ENCODE results near the gene MUC6. TPM values are rescaled to one million over a fixed set of nuclear protein-coding genes. Genes with fewer than 3 reads are reported as not detected.
A peak's percentile ranks its signal among the peaks of the same experiment; 100 is the strongest.

The MUC6 gene
- total and polyA plus RNA-seq, 2 of the 8 experiments (the other 6 are each of a cell fraction or from before 2014, with no cell fraction given) = not detected

DNA sequence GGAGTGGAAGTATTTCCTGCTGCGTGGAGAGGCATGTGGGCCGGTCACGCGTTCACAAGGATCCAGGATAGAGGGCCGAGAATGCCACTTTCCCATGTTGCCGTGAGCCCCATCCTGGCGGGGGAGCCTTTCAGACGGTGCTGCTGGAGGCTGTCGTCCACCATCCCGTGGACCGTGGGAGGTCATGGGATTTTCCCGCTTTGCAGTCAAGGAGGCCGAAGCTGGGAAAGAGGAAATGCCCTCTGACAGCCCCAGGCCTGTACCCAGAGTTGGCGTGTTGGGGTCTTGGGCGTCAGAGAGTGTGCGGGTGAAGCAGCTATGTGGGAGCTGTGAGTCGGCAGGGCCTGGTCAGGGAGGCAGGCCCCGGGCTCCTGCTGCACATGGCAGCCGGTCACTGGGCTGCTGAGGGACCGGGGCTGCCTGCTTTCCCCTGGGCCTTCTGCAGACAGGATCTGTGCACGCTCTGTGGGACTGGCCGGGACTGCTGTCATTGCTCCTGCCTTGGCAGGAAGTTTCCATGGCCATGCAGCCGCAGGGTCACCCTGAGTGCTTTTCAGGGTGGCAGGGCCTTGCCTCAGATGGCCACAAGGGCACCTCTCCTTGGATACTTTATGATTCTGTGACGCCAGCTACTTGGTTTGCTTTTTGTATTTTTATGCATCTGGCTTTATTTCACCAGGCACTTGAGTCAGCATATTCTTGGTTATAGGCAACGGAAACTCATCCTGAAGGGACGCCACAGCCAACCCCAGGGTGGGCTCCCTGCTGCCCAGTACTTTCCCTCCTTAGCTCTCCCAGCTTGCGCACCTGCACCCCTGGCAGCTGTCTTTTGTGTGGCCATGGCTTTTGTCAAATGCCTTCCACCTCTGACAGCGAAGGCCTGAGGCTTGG is 58.4 kb downstream of the MUC6 start:
- H4K5ac ChIP-seq (ENCODE audit: insufficient read length, low read depth, low read length) = no peak overlapping the region
- no peak for TF ChIP-seq CTBP2 (IDR thresholded peaks at IDR 0.05; ENCODE audit: borderline replicate concordance, insufficient read depth, insufficient read length, low read length)
- TF ChIP-seq JUN (IDR thresholded peaks at IDR 0.05; ENCODE audit: low read depth, low read length) = no peak
- no peak for TF ChIP-seq POU5F1 (IDR thresholded peaks at IDR 0.05; ENCODE audit: low read depth, low read length)
- TF ChIP-seq POLR2AphosphoS5 (IDR thresholded peaks at IDR 0.05; ENCODE audit: low read depth, low read length) = no peak
- TF ChIP-seq JUND (IDR thresholded peaks at IDR 0.05; ENCODE audit: low read length) = no peak
- H3K56ac ChIP-seq (replicated peaks; ENCODE audit: insufficient read length, low read depth, low read length) = no peak overlapping the region
- DNase-seq (ENCODE audit: low read depth in 1 of 2, low spot score in 2 of 2) (no peak), FAIRE-seq (no peak)
- H3K27me3 ChIP-seq (replicated peaks in 1 of 4; ENCODE audit: control insufficient read depth in 3 of 4, extremely low read depth in 1 of 4, insufficient read depth in 3 of 4, low read length in 3 of 4) = no peaks in the 10 kb centered on the region
- H3K9me3 ChIP-seq (ENCODE audit: insufficient read depth in 2 of 2, low read depth in 1 of 2, low read length in 1 of 2) = no peaks in the 10 kb centered on the region
- H2BK12ac ChIP-seq (ENCODE audit: low read depth, low read length) = no peak overlapping the region
- H2AFZ ChIP-seq (ENCODE audit: low read length) = no peak overlapping the region
- H3K4me3 ChIP-seq (ENCODE audit: extremely low read depth in 1 of 4, insufficient read depth in 2 of 4, low read depth in 3 of 4, low read length in 4 of 4) = no peak overlapping the region
- no peak overlapping the region for H4K91ac ChIP-seq (replicated peaks; ENCODE audit: insufficient read length, low read length)
- no peak overlapping the region for H3K4ac ChIP-seq (replicated peaks; ENCODE audit: insufficient read length, low read depth, low read length)
- ChIA-PET POLR2A (ENCODE audit: partially characterized antibody) (interaction anchor here (0.9 to 1.2 kb wide), 2 partner anchors 34 to 43 kb away, joined by 4 read pairs; no protein-coding TSS in a partner anchor), CTCF (ENCODE audit: partially characterized antibody) (interaction anchor here (0.9 to 2.1 kb wide), 9 partner anchors 9 to 100 kb away, joined by 3 to 9 read pairs (median 4); no protein-coding TSS in a partner anchor)
- H2BK5ac ChIP-seq (ENCODE audit: low read depth, low read length) = peak overlapping the region; percentile 35; the same call in 1 of the 2 replicates
- no peak overlapping the region for H2AK5ac ChIP-seq (ENCODE audit: low read depth, low read length)
- peaks cover 0 to 12% of the 10 kb centered on the region in 2 experiments for H4K20me1 ChIP-seq (replicated peaks in 1 of 2; ENCODE audit: control insufficient read depth in 1 of 2, insufficient read depth in 2 of 2, low read length in 2 of 2)
- H3K14ac ChIP-seq (ENCODE audit: insufficient read length) = no peak overlapping the region
- peaks cover 5% of the 10 kb centered on the region for H3K79me1 ChIP-seq (ENCODE audit: low read depth, low read length)
- no peak overlapping the region for H2BK120ac ChIP-seq (replicated peaks; ENCODE audit: low read depth, low read length)
- no peaks in the 10 kb centered on the region for H3K23me2 ChIP-seq (ENCODE audit: low read depth, low read length)
- H3K27ac ChIP-seq (ENCODE audit: low read depth, low read length) = no peak overlapping the region
- H2BK20ac ChIP-seq (ENCODE audit: low read length) = no peak overlapping the region
- no peak overlapping the region for H2BK15ac ChIP-seq (ENCODE audit: low read length)
- peaks cover 0 to 6% (median 0%) of the 10 kb centered on the region in 4 experiments; a peak in 2 of 7 replicates for H3K4me1 ChIP-seq (replicated peaks in 1 of 4; ENCODE audit: control insufficient read depth in 3 of 4, insufficient read depth in 4 of 4, low read length in 3 of 4)
- peaks cover 0 to 3% of the 10 kb centered on the region in 2 experiments; a peak in 1 of 4 replicates for H3K79me2 ChIP-seq (ENCODE audit: control insufficient read depth in 1 of 2, insufficient read depth in 2 of 2, low read length in 2 of 2)
- no peak overlapping the region for H3K18ac ChIP-seq (ENCODE audit: extremely low read depth, low read length)
- H4K8ac ChIP-seq (ENCODE audit: extremely low read depth, insufficient read depth, low read length) = no peak overlapping the region; the same call in 1 of the 2 replicates
- no peak overlapping the region for H3K4me2 ChIP-seq (ENCODE audit: insufficient read depth in 1 of 2, low read depth in 2 of 2, low read length in 2 of 2)
- peaks cover 8 to 20% (median 16%) of the 10 kb centered on the region in 4 experiments; a peak in 6 of 8 replicates for H3K36me3 ChIP-seq (ENCODE audit: control insufficient read depth in 2 of 4, insufficient read depth in 4 of 4, low read length in 3 of 4)
- no peak overlapping the region for H3K23ac ChIP-seq (ENCODE audit: insufficient read length)
- H3K9ac ChIP-seq (replicated peaks in 1 of 4; ENCODE audit: extremely low read depth in 1 of 4, low read depth in 3 of 4, low read length in 3 of 4) = no peak overlapping the region; a peak in 1 of 7 replicates
- 87% methylated on average over 28 of the region's 28 CpGs; no CpG with 5 or more reads in 1 of the 2 experiments for WGBS, 2 experiments (ENCODE audit: extremely low coverage in 1 of 2, insufficient coverage in 1 of 2, insufficient read length in 1 of 2, insufficient replicate concordance in 2 of 2, low coverage in 1 of 2, low lambda C conversion rate in 2 of 2, missing lambda C conversion rate in 1 of 2)

Measured in H1 (cell line).